ENCODE data around the gene FBXW4.
A peak's percentile ranks its signal among the peaks of the same experiment; 100 is the strongest.

The FBXW4 gene, protein sequence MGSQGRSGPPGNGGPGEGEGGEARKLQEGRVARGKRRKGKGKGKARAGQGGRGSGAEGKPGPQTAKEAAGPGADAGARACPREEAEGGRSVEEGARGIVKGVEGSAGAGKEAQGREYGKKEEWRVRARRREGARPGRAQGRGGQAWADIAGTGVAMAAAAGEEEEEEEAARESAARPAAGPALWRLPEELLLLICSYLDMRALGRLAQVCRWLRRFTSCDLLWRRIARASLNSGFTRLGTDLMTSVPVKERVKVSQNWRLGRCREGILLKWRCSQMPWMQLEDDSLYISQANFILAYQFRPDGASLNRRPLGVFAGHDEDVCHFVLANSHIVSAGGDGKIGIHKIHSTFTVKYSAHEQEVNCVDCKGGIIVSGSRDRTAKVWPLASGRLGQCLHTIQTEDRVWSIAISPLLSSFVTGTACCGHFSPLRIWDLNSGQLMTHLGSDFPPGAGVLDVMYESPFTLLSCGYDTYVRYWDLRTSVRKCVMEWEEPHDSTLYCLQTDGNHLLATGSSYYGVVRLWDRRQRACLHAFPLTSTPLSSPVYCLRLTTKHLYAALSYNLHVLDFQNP

DNA sequence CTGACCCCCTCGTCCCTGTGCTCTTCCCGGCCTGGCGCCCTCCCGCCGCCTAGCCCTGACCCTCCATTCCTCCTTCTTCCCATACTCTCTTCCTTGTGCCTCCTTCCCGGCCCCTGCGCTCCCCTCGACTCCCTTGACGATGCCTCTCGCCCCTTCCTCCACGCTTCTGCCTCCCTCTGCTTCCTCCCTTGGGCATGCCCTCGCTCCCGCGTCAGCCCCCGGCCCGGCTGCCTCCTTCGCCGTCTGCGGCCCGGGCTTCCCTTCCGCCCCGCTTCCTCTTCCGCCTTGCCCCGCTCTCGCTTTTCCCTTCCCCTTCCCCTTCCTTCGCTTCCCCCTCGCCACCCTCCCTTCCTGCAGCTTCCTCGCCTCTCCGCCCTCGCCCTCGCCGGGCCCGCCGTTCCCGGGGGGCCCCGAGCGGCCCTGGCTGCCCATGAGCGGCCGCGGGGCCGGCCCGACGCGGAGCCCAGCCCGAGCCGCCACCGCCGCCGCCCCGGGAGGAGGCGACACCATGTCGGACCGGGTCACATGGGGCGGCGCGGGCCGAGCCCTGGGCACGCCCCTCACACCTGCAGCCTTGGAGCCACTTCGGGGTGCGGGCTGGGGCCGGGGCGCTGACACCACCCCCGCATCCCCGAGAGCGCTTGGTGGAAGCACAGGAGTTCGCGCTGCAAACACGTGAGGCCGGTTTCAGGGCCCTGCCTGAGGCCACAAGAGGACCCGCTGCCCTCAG, at the start of gene FBXW4:
Gene FBXW4 (minus strand): TSS at position 497 of the 730 bp plus-strand sequence. CDS start 65 bp downstream, at position 432.
- DNase-seq = peak; percentile 77

DNA sequence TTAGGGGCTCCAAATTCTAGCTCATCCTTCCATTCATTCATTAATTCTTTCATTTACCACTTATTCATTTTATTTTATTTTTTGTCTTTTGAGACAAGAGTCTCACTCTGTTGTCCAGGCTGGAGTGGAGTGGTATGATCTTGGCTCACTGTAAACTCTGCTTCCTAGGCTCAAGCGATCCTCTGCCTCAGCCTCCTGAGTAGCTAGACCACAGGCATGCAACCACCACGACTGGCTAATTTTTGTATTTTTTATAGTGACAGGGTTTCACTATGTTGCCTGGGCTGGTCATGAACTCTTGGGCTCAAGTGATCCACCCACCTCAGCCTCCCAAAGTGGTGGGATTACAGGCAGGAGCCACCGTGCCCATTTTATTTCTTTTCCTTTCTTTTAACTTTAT, 49.3 kb upstream of the FBXW4 start:
- no peak for DNase-seq

DNA sequence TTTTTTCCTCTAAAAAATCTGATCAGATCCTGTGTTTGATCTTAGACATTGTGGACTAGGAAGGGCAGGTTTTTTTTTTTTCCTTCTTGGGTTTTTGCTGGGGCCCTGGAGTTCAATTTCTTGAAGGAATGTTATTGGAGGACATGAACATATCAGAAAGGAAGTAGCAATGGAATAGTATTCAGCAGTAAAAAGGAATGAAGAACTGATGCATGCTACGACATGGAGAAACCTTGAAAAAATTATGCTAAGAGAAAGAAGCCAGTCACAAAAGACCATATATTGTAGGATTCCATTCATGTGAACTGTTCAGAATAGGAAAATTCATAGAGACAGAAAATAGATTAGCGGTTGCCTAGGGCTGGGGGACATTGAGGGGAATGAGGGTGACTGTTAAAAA, 47.0 kb upstream of the FBXW4 start:
- DNase-seq = no peak

DNA sequence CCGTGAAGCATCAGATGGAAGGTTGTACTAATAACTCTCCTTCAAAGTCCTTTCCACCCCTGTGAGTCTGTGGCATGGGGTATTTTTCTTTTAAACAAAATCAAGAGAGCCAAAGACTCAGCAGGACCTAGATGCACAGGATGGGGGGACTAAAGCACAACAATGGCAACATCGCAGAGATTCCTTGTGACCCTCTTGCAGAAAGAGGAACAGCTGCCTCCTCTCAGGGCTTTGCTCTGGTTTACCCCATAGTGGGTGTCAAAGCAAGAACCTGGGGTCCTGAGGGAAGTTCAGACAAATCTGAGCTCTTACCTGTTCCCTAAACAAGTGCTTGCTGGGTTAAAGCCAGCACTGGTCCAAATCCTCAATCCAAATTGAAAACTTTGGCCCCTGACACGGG, 41.7 kb upstream of the FBXW4 start:
- no peak for DNase-seq

DNA sequence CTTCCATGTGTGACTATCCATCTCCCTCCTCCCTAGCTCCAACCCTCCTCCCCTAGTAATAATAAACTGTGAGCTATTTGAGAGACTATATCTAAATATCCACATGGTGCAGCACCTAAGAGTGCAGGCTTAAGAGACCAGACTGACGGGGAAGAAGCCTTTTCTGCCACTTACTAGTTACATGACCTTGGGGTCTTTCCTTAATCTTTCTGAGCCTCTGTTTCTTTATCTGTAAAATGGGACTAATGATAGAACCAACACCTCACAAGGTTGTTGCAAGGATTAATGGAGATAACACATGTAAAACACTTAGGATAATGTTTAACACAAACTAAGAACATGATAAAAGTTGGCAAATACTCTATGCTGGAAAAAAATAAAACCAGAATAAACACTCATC, 37.1 kb upstream of the FBXW4 start:
- DNase-seq = no peak

DNA sequence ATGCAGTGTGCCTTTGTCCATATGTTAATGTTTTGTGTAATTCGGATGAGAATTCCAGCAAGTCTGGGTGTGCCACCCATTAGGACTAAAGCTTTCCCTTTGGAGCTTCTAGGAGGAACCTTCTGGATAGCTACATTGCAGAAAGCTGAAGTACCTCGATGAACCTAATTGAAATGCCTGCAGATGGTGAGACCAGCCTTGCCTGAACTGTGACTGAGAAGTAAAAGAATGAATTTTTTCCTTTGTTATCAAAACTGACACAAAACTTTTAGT, 31.1 kb upstream of the FBXW4 start:
- DNase-seq = no peak

DNA sequence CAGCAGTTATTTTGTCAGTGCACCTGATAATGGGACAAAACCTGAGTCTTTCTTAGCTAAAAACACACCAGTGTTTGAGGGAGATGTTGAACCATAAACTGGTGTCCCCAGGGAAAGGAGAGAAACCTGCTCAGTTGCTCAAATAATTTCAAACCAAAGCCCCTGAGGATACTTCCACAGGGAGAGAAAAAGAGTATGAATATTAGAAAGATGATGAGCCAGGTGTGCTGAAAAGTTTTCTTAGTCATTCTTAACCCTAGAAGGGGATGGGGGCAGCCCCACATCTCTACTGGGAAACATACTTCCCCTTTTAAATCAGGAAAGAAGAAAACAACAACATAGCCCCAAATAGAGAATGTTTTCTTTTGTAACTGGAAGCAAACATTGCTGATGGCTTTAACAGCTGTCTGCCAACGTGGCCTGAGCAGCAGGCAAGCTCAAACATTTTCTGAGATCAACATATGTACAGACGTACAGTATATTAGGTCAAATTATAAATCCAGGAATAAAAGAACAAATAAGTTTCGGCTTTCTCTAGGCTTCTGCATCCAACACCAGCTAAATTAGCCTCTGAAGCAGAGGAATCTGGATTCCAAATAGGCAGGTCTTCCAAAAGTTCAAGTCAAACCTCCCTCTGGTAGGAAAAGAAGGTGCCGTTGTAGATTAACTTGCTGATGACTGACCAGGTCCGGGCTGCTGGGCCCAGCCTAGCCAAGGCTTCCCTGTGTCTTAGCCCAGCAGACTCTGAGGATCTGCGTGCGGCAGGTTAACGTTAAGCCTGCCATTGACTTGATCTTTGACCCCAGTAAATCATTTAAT, 30.5 kb upstream of the FBXW4 start:
- DNase-seq = no peak

DNA sequence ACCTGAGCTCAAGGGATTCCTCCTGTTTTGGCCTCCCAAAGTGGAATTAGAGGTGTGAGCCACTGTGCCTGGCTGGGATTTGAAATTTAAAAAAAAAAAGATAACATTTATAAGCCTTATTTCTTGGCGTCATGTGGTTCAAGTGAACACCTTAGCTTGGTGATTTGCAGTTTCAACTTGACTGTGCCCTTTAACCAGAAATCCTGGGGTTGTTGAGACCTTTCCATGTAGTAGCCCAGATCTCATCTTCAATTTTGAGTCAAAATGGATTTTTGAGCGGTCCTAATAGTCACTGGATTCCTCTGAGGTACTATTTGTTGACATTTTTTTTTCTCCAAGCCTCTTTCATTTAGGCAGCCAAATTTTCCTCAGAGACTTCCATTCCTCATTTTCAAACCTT, 29.5 kb upstream of the FBXW4 start:
- DNase-seq = no peak

DNA sequence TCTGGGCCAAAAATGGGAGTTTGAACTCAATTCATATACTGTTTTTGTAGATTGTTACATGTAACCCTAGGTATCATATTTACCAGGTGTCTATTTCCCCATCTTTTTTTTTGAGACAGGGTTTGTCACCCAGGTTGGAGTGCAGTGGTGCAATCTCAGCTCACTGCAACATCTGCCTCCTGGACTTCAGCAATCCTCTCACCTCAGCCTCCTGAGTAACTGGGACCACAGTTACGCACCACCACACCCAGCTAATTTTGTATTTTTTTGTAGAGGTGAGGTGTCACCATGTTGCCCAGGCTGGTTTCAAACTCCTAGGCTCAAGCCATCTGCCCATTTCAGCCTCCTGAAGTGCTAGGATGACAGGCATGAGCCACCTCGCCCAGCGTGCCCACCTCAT, 28.2 kb upstream of the FBXW4 start:
- no peak for DNase-seq

DNA sequence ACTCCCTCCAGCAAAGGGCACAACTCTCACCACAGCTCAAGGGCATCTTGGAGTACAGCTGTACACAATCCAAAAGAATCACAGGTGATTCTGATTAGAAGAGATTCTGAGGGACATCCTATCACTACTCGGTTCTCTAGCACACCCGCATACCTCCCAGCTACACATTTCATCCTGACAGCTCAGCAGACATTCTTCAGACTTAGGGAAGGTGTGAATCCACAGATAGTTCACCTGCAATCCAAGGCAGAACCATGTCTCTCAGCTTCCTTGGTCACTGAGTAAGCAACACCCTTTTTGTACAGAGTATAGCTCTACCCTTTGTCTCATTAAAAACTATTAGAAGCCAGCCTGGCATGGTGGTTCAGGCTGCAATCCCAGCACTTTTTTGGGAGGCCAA, 26.8 kb upstream of the FBXW4 start:
- DNase-seq = no peak

DNA sequence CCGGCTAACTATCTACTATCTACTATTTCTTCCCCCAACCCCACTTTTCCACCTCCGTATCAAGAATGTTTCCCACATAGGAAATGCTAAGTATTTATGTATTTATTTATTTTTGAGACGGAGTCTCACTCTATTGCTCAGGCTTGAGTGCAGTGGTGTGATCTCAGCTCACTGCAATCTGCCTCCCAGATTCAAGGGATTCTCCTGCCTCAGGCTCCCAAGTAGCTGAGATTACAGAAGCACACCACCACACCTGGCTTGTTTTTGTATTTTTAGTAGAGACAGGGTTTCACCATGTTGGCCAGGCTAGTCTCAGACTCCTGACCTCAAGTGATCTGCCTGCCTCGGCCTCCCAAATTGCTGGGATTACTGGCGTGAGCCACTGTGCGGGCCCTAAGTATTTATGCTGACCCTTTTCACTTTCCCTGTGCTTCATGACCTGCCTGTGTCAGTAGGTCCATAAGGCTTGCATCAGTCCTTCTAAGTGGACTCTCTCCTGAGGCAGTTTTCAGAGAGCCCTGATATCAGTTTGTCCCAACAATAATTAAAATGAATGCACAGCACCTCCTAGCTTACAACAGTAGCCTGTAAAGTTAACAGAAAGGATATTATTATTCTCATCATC, 25.7 kb upstream of the FBXW4 start:
- no peak for DNase-seq

DNA sequence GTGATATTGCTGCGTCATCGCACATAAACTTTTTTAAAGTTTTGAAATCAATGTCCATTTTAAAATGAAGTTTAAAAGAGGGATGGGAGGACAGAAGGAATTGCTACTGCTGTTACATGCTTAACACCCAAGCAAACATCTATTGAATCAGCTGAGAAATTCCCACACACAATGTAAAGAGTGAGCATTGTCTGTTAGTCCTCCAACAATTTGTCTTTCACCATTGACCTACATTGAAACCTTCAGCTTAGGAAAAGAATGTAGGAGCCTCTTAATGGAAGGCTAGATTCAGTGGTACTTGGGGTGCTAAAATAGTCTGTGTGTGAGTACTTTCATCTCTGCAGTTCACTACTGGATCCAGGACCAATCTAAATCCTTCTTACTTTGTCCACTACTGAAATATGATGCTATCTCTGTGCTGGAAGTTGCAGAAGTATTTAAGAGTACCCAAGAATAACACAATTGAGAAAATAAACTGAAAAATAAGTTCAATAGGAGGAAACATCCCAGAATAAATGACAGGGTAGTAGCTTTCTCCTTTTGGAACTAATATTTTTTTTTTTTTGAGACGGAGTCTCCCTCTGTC, 23.8 kb upstream of the FBXW4 start:
- DNase-seq = no peak

DNA sequence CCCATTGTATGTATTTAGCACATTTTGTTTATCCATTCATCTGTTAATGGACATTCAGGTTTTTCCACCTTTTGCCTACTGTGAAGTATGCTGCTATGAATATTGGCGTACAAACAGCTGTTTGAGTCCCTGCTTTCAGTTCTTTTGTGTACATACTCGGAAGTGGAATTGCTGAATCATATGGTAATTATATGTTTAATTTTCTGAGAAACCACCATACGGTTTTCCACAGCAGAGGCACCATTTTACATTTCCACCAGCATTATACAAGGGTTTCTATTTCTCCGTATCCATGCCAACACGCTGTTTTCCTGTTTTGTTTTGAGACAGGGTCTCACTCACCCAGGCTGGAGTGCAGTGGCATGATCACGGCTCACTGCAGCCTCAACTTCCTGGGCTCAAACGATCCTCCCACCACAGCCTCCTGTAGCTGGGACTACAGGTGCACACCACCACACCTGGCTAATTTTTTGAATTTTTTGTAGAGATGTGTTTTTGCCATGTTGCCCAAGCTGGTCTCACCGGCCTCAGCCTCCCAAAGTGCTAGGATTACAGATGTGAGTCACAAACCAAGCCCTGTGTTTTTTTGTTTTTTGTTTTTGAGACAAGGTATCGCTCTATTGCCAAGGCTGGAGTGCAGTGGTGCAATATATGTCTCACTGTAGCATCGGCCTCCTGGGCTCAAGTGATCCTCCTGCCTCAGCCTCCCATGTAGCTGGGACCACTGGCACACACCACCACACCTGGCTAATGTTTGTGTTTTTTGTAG, 22.1 kb upstream of the FBXW4 start:
- no peak for DNase-seq

DNA sequence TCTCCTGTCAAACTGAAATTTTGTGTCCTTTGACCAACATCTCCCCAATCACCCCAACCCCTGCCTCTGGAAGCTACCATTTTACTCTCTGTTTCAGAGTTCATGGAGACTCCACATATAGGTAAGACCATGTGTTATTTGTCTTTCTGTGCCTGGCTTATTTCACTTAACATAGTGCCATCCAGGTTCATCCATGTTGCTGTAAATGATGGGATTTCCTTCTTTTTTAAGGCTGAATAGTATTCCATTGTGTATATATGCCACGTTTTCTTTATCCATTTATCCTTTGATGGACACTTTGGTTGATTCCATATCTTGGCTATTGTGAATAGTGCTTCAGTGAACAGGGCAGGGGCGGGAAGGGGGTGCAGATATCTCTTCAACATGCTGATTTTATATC, 18.0 kb upstream of the FBXW4 start:
- no peak for DNase-seq

DNA sequence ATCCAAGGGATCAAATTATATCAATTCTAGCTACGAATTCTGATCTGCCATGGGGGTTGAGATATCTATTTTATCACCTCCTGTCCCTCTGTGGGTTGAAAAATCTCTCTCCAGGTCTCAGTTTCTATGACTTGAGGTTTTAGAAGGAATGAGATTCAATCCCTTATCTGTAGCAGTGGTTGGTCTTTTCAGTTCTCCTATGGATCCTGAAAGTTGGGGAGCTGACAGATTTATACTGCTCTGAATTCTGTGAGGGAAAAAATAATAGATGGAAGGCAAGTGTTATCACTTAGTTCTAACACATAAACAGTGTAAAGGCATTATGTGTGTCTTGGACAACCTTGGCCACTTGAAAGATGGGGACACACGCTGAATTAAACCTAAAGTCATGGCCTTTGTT, 15.8 kb upstream of the FBXW4 start:
- no peak for DNase-seq

DNA sequence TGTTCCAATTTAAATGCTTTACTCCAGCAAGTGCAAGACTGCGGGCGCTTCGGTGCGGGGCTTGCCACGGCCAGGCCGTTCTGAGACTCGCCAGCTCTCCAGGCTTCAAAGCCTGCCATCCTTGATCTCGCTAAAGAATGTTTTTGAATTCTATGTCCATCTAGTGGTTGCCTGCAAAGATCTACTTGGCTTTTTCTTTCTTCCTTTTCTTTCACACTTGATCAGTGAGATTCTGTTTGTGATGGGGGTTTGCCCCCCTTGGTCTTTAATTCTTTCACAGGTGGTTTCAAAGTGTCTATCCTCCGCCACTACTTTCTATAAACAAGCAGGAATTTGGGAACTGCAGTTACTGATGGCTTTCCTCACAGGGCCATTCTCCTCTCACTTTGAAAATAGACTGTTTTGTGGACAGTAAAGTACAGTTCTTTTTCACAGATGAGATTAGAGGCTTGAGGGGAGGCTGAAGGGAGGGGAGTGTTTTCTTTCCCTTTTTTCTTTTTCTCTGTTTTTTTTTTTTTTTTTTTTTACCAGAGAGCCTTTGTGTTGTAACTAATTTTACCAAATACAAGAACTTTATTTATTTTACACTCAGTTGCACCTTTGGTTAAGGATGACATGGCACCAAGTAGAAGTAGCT, 15.2 kb upstream of the FBXW4 start:
- DNase-seq = no peak

DNA sequence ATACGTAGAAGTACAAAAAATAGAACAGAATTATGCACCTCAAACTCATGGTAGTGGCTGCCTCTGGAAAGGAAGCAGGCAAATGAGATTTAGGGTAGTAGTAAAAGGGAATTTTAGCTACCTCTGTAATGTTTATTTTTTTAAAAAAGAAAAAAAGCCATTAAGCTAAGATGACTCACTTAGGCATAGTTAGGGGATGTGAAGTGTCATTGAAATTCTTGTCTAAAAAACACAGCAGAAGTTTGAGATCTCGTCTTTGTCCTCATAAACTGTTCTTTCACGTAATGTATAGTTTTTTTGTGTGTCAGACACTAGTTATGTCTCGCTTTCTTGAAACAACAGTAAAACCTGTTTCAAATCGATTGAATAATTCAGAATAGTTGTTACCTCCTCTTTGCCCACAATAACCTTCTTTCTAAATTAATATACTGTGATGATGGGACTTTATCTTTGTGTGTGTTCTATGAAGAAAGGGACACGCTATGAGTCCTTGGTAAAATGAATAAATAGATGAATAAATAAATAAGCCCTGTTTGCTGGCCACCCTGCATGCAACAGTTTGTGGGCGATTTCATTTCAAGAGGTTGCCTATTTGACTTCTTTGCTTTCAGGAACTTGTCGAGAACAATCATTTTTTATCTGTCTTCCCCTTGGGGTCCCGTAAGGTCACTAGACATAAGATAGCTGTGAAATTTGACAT, 14.5 kb upstream of the FBXW4 start:
- DNase-seq = no peak

DNA sequence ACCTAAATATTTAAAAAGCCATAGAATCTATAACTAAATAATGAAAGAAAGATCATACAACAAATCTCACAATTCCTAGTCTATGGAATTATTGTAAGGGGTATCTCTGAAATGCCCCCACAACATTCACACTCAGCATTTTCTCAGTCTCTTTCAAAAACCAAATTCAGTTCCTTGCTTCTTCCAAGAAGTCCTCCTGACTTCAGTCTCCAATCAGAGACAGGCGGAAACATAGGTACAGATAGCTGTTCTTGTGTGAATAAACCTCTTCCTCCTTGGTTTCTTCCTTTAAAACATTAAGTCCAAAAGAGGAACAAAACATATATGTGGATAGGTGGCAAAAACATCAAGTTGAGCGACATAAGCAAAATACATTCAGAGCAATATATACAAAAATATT, 13.9 kb upstream of the FBXW4 start:
- no peak for DNase-seq

DNA sequence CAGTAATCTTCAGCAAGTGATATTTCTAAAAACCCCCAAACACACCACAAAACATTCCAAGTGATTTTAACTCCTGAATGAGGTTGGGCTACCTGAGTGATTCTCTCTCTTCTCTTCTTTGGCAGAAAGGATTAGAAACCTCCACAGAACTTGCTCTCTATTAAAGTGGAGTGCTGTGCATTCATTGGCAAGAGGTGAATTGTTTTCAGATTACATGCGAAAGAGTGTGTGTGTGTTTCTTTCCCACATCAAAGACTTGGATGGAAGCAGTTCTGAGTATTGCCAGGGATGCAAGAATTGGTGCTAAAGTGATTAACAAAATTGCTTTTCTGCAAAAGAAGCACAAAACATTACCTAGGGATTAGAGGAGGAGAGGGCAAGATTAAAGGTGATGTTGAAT, 13.1 kb upstream of the FBXW4 start:
- DNase-seq = no peak

DNA sequence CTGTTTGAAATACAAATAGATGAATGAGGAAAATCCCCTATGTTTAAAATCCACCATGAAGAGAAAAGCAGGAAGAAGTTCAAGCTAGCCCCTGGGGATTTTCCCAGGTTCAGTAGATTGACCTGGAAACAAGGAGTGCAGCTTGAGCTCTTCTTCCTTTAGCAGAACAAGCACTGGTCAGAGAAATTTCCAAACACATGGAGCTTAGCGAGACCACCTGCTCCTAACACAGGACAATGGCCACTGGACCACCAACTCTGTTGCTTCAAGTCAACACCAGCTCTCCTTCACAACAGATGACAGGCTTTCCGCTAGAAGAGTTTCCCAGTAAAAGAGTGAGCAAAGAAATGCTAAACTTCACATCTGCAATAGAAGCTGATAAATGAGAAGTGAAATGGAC, 9.4 kb upstream of the FBXW4 start:
- DNase-seq = no peak

DNA sequence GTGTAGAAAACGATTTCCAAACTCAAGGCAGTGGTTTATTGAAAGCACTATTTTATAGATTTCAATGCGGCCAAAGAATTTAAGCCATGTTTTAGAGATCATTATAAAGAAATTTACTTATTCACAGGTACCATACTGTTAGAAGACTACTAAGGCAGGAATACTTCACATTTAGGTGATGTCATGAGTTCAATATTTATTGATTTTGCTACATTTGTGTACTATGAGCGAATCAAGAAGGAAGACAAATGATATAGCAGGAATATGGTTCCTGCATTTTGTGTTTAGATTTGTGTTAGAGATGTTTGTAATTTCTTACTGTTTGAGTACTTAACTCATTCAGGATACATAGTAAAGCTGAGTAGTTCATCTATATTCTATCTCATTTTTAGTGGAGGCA, 1.7 kb upstream of the FBXW4 start:
- DNase-seq = no peak
